CD4-positive, alpha-beta T cell treated with Interleukin-2 at 100 ng/mL for 4 hours (primary cell): Measurements from ENCODE around the gene GAS5.
"Not testable (repeated sequence)": the region's sequence is repeated elsewhere in the genome, so short reads cannot be mapped to it uniquely, and the experiment has no call there.

ENCODE experiments used
- DNase-seq: peaks from one replicate; pipeline ENCODE4 v3.0.0-alpha.2; 2020; ENCODE audit warnings: low spot score

GAS5 gene

DNA sequence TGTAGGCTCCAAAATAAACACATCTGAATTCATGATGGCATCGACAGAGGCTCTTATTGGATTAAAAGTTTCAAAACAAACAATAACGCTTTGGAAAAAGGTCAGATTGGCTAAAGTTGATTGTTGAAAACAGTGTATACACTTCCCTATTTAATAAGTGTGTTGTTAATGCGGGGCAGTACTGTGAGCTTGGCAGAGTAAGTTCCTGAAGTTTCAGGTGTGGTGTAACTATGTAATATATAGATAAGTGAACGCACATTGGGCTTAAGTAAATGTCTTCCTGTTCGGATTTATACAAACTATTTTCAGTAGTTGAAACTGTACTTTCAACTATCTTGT, 1.2 kb upstream of the GAS5 start:
- DNase-seq = no peak

DNA sequence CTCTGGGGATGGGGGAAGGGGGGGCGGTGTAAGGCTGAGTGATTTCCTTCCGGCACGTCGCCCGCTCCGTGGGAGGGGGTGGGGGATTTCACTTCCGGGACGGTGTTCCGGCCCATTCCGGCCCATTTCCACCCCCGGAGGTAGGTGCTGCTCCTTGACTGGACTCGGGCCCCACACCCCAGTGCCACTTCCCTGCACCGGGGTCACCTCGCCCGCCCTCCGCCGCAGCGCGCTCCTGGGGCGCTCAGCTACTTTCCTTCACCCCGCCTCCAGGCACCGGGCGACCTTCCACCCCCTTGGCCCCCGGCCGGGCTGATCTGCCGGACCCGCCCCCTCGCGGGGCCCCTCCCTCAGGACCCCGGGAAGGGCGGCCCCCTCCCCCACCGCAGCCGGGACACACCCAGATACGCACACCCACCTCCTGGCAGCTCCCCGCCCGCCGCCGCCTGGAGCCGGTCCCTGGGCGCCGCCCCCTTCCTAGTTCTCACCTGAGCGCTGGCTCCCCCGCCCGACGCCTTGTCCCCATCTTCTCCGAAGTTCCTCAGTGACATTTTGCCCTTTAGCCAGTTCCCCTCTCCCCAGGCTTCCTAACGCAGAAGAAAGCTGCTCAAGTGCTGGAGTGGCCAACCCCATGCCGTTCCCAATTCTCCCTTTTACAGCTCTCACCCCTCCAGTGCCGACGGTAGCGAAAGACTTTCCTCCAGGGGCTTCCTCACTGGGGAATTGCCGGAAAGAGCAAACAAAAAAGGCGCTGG, 654 bp upstream of the GAS5 start, which contains the start of gene ZBTB37:
Gene ZBTB37, plus strand, starts transcription at position 115 of the 755 bp plus-strand sequence. CDS start 1,846 bp downstream, outside the sequence.
- peak; percentile 94 for DNase-seq

DNA sequence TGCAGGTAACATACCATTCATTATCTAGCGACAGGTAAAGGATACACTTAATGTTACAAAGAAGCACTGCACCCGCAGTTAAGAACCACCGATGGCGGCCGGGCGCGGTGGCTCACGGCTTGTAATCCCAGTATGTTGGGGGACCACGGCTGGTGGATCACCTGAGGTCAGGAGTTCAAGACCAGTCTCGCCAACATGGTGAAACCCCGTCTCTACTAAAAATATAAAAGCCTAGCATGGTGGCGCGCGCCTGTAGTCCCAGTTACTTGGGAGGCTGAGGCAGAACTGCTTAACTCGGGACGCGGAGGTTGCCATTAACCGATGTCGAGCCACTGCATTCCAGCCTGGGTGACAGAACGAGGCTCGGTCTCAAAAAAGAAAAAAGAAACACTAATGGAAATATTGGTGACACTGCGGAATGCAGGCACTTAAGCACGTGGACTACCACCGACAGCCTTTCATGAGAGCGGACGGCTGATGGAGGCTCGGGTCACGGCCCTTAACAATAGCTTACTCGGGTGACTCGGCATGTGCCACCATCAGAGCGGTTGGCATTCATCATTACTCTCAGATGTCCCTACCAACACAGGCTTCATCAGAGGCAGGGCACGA, 542 bp downstream of the GAS5 start:
- DNase-seq = no peak

DNA sequence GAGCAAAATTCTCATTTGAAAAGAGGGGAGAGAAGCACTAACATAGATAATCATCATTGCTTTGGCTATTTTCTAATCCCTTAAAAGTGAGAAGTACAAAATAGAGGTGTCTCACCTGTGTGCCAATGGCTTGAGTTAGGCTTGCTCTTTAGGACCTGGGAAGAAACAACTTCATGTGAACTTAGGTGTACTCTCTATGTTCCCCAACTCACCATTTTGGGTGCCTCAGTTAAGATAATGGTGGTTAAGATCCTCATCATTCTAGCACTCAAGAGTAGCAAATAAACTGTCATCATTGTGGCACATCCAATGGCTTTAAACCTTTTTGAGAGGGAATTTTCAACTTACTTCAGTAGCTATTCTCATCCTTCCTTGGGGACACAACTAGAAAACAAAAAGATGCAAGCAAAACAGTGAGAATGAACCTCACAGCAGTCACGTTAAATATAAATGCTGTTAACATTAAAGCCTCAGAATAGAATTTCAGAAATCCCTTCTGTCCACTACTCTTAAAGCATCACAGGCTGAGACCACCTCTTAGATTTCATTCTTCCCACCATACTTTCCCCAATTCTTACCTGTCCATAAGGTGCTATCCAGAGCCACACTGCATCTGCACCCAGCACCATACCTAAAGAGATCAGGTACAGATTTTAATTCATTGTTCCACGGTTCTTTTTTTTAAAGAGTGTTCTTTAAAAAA, 1.2 kb downstream of the GAS5 start:
- DNase-seq = no peak

DNA sequence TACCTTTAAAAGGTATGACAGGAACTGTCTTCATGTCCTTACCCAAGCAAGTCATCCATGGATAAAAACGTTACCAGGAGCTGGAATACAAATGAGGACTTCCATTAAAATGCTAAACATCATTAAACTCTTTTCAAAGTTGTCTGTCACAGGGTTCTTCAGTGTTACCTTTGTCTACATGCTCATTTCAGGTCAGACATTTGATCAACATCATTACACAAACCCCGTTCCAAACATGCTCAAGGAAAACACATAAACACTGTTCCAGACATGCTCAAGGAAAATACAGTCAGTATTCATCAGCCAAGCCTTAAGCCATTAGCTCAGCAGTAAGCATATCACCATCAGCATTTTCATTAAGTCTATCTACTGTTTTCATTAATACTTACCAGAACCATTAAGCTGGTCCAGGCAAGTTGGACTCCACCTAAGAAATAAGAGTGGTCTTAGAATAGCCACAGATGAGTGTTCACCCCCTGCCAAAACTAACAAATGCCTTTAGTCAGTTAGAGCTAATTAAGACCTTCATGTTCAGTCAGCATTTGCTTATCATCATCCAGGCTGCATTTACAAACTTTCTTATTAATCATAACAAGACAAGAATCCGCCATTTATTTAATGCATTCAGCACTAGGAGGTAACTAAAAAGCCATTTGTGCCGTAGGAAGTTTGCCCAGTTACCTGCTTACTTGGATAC, 2.2 kb downstream of the GAS5 start:
- DNase-seq = no peak

DNA sequence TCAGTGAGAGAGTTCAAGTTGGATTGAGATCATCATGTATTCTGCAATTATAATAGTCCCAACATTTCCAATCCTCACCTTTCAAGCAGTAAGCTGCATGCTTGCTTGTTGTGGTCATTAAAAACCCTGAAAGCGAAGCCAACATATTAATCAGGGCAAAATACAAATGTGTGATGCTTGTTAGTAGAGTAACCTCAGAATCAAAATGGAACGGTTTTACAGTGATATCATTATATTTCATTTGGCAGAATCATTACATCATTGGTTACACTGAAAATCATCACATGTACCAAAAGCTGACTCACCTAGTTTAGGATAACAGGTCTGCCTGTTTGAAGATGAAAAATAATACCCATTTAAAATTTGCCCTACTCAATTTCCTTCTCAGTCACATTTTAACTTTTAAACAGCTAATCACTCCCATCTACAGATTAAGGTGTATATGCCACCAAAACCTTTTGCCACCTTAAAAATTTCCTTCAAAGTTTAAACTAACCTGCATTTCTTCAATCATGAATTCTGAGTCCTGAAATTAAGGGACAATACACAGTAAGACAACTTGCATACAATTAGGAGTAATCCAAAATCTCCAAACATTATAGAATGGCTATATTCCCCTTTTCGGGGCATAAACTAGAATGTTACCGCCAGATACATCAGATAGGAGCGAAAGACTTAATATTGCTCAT, 3.5 kb downstream of the GAS5 start:
- DNase-seq = peak; percentile 46

DNA sequence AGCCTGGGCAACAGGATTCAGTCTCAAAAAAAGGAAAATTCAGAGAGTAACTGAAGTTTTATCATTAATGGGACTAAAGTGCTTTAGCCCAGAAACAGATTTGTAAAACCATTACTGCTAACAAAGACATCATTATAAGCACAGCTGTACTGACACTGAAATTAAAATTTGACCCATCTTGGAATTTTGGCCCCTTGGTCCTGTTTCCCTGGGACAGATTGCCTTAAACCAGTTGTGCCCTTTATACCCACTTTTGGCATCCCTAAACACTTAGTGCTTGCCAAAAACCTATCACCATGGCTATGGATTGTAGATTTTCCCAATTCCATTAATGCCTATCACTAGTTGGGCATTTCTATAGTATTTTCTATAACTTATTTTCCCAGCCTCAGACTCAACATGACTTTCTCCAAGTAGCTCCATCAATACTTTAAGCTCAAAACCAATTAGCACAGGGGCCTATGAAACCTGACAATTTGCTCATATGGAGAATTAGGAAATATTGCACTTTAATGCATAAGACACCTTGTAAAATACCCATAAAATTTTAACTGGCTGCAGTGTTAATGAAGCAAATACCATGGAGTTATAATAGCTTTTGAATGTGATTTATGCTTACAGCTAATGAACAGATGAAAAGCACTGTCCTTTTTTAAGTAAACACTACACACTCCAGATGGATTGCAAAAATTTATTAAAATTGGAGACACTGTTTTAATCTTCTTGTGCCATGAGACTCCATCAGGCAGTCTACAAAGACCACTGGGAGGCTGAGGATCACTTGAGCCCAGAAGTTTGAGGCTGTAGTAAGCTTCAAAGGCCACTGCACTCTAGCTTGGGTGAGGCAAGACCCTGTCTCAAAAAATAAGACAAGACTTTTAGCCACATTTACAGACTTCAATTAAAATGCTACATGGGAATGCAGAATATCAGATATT, 4.3 kb downstream of the GAS5 start:
- DNase-seq = no peak

DNA sequence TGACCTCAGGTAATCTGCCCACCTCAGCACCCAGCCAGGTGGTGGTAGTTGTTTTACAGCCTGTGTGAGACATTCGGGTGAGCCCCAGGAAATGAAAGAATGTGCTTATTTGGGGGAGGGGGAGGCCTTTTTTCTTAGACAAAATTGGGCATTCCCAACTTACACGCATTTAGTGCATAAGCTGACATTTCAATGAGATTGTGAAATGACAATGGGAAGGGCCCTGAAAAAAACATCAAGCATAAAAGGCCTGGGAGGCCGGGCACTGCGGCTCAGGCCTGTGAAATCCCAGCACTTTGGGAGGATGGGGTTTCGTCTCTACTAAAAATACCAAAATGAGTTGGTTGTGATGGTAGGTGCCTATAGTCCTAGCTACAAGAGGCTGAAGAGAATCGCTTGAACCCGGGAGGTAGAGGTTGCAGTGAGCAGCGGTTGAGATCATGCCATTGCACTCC, 5.0 kb downstream of the GAS5 start:
- DNase-seq = no peak

DNA sequence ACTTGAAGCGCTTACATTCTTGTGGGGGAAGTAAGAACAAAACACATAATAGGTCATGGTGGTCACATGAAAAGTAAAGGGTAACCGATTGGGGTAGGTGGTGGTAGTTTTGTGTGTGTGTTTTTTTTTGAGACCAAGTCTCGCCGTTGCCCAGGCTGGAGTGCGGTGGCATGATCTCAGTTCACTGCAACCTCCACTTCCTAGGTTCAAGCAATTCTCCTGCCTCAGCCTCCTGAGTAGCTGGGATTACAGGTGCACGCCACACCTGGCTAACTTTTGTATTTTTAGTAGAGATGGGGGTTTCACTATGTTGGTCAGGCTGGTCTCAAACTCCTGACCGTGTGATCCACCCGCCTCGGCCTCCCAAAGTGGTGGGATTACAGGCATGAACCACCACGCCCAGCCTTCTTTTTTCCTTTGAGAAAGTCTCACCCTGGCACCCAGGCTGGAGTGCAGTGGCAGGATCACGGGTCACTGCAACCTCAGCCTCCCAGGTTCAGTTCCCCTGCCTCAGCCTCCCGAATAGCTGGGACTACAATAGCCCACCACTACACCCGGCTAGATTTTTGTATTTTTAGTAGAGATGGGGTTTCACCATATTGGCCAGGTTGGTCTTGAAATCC, 5.5 kb downstream of the GAS5 start:
- not testable (repeated sequence) for DNase-seq

DNA sequence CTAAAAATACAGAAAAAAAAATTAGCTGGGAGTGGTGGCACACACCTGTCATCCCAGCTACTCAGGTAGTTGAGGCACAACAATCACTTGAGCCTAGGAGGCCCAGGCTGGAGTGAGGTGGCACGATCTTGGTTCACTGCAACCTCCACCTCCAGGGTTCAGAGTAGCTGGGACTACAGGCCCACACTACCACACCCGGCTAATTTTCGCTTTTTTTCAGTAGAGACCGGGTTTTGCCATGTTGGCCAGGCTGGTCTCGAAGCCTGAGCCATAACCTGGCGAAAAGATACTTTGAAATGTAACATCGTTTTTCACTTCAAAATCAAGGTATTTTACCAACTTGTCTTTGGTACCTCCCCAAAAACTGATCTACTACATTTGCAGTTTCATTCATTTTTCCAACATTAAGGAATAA, 6.1 kb downstream of the GAS5 start:
- no peak for DNase-seq

DNA sequence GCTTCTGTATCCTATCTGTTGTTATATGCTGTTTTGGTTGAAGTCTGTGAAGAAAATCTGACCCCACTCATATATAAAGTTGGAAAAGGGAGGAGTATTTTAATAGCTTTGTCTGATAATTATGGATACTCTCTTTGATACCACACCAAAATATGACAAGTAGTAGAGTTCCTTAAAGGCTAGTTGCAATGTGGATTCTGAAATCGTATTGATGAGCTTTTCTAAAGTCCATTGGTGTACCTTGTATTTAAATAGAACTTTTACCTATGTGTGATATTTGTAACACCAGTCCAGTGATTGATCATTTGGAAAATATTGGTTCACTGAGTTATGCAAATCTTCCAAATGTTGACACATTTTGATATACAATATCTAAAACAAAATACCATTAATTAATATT, 7.7 kb downstream of the GAS5 start:
- DNase-seq = no peak

DNA sequence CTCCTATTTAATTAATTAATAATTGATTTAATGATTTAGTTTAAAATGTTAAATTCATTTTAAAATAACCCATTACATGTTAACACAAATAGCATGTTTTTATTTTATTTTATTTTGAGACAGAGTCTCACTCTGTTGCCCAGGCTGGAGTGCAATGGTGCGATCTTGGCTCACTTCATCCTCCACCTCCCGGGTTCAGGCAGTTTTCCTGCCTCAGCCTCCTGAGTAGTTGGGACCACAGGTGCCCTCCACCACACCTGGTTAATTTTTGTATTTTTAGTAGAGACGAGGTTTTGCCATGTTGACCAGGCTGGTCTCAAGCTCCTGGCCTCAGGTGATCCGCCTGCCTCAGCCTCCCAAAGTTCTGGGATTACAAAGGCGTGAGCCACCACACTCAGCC, 8.2 kb downstream of the GAS5 start:
- not testable (repeated sequence) for DNase-seq

DNA sequence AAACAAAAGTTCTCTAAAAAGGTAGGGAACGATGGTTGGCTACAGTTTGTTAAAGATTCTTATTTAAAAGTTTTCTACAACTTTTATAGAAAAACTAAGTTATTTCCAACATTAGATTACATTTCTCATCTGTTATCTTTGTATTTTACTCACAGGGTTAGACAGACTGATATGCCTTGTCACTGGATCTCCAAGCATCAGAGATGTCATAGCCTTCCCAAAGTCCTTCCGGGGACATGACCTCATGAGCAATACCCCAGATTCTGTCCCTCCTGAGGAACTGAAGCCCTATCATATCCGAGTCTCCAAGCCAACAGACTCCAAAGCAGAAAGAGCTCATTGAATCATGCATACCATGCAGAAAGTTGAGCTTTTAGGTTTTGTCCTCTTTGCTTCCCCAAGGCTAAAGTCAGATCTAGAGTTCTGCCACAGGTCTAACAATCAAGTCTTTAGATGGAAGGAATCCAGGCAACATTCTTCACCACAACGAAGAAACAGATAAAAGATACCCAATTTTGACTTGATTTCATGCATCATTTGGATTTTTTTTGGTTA, 10.3 kb downstream of the GAS5 start:
- DNase-seq = no peak

DNA sequence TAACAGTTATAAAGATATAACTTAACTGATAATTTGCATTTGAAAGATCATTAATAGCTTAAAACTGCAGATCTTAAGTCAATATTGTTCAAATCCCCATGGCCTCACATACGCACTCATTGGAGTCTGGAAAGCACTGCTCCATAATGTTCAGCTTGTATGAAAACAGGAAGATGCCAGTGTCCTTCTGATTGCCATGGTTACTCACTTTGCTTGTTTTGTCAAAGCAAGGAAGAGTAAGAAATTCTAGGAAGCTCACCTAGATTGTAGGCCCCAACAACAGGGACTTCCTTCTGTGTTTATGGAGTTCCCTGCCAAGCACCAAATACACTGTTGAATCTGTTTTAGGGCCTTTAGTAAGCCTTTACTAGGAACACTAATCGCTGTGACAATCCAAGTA, 10.9 kb downstream of the GAS5 start:
- no peak for DNase-seq

DNA sequence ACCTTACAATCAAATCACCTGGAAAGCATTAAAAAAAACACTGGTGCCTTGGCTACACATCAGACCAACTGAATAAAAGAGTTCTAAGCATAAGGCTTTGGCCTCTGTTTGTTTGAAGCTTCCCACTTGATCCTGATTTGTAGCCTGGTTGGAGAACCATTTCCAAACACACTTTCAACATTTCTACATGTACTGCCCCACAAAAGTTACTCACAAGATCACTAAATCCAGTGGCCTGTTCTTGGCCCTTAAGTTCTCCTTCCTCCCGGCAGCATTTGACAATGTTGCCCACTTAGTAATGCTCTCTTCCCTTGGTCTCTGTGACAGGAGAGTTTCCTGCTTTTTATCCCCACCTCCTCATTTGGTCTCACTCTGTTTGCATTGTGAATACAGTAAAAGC, 11.8 kb downstream of the GAS5 start:
- no peak for DNase-seq

DNA sequence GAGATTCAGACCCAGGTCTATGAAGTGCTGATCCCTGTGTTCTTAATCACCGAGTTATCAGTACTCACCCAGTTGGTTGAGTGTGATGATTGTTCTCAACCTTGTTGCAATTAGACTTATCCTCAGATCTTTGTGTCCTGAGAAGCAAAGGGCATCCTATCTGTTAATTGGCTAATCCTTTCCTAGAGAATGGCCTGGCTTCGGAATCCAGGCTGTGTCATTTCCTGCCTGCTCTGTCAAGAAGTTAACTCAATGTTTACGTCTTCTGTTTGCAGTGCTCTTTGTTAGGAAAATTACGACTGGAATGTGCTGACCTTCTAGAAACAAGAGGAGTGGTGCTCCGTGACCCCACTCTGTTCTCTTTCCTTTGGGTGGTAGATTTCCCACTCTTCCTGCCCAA, 14.7 kb downstream of the GAS5 start:
- no peak for DNase-seq

DNA sequence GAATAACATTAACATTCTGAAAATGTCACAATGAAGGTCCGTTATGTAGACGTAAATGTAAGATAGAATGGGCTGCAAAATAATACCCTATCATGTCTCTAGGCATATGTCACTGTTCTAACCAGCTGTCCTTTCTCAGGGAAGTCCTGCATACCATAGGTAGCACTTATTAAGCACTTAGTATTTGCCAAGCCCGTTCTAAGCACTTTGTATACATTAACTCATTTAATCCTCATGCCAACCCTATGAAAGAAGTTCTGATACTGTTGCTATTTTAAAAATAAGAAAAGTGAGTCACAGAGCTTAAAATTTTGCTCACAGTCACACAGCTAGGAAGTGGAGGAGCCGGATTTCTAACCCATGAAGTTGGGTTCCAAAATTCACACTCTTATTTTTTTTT, 15.7 kb downstream of the GAS5 start:
- no peak for DNase-seq

DNA sequence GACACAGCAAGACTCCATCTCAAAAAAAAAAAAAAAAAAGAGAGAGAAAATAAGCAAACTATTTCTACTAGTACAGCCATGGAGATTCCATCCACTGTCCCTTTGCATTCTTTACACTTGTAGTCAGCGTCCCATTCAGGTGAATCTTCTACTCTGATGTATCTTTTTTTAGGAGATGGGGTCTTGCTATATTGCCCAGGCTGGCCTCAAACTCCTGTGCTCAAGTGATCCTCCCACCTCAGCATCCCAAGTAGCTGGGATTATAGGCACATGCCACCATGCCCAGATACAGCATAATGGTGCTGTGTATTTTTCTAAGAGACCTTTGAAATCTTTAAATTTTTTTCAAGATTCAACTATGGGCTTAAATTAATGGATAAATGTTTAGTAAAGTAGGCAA, 35.0 kb downstream of the GAS5 start:
- DNase-seq = no peak

DNA sequence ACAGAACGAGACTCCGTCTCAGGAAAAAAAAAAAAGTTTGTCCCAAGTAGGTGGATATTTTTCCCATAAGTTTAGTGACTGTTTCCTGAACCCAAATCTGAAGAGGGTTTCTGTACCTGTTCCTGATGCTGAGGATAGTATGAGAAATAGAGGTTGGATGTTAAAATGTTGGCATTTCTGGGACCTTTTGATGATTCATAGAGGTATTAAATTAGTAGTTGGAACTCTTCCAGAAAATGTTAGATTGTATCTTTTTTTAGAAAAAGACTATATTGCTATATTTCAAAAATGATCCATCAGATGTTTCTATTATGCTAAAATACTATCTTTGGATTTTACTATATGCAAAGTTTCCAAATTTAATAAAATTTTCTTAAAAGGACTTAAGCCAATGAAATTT, 40.2 kb downstream of the GAS5 start:
- no peak for DNase-seq
